Non-pigmented ciliary epithelial cell (primary cell): Measurements from ENCODE around the gene NOP9.

ENCODE experiments used
- DNase-seq: peaks from one replicate; pipeline ENCODE4 v3.0.0-alpha.2; 2010; ENCODE audit warnings: low read depth

Gene NOP9

GRCh38 chr14:24262821-24263733, 36.6 kb upstream of the NOP9 start, which contains the start of gene TGM1:
TSS of gene TGM1 (minus strand) at chr14:24263177. CDS start at chr14:24262352, 825 bp downstream.
- no peak for DNase-seq

- DNase-seq: no peak
Observed at GRCh38 chr14:24263848-24264247, 35.8 kb upstream of the NOP9 start.

GRCh38 chr14:24264298-24264697, 35.4 kb upstream of the NOP9 start:
- no peak for DNase-seq

GRCh38 chr14:24266344-24267244, 33.1 kb upstream of the NOP9 start:
- DNase-seq: no peak

- DNase-seq: no peak
Observed at GRCh38 chr14:24267516-24267915, 32.1 kb upstream of the NOP9 start.

GRCh38 chr14:24268225-24268624, 31.4 kb upstream of the NOP9 start:
- DNase-seq: no peak

GRCh38 chr14:24269368-24269767, 30.3 kb upstream of the NOP9 start:
- DNase-seq: no peak

- DNase-seq: no peak
Observed at GRCh38 chr14:24269910-24270536, 29.6 kb upstream of the NOP9 start.

GRCh38 chr14:24270537-24271133, 29.0 kb upstream of the NOP9 start:
- no peak for DNase-seq

GRCh38 chr14:24271134-24271833, 28.4 kb upstream of the NOP9 start, which contains the start of gene RABGGTA:
TSS of gene RABGGTA (minus strand) at chr14:24271597. CDS start at chr14:24271115, 482 bp downstream.
- DNase-seq: peak; percentile 45

- no peak for DNase-seq
Observed at GRCh38 chr14:24271834-24272263, 27.8 kb upstream of the NOP9 start.

- no peak for DNase-seq
Observed at GRCh38 chr14:24272467-24272866, 27.2 kb upstream of the NOP9 start.

- no peak for DNase-seq
Observed at GRCh38 chr14:24273422-24273998, 26.1 kb upstream of the NOP9 start.

GRCh38 chr14:24274101-24274543, 25.5 kb upstream of the NOP9 start:
- DNase-seq: no peak

GRCh38 chr14:24277071-24277470, 22.6 kb upstream of the NOP9 start:
- no peak for DNase-seq

GRCh38 chr14:24277606-24278321, 21.9 kb upstream of the NOP9 start:
- DNase-seq: no peak

GRCh38 chr14:24278424-24278823, 21.2 kb upstream of the NOP9 start:
- no peak for DNase-seq

GRCh38 chr14:24279301-24280186, 20.1 kb upstream of the NOP9 start:
- DNase-seq: no peak
